ENCODE results near the gene JARID2.

JARID2 gene

DNA sequence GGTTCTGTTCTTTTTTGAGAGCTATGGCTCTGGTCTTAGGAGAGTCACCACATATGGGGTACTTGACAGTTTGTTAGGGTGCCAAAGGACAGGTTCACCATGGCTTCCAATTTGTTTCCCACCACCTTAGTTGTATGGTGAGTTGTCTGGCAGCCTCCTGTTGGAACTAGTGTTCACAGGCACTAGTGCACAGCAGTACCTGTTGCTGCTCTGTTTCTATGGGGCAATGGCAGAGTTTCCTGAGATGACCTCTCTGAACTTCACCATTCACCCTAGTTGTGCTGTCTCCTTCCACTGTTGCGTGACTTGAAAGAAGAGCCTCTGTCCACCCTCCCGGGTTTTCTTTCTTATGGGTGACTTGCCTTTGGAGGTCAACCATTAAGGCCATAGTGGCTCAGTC is 129.1 kb downstream of the JARID2 start:
- no peak overlapping the region for H3K4me3 ChIP-seq (ENCODE audit: low read depth, low read length)
- no peak for DNase-seq (ENCODE audit: low read depth)
- TF ChIP-seq, protein P1, sequence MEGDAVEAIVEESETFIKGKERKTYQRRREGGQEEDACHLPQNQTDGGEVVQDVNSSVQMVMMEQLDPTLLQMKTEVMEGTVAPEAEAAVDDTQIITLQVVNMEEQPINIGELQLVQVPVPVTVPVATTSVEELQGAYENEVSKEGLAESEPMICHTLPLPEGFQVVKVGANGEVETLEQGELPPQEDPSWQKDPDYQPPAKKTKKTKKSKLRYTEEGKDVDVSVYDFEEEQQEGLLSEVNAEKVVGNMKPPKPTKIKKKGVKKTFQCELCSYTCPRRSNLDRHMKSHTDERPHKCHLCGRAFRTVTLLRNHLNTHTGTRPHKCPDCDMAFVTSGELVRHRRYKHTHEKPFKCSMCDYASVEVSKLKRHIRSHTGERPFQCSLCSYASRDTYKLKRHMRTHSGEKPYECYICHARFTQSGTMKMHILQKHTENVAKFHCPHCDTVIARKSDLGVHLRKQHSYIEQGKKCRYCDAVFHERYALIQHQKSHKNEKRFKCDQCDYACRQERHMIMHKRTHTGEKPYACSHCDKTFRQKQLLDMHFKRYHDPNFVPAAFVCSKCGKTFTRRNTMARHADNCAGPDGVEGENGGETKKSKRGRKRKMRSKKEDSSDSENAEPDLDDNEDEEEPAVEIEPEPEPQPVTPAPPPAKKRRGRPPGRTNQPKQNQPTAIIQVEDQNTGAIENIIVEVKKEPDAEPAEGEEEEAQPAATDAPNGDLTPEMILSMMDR (conservative IDR thresholded peaks at IDR 0.05; ENCODE audit: low read depth, low read length) = no peak

DNA sequence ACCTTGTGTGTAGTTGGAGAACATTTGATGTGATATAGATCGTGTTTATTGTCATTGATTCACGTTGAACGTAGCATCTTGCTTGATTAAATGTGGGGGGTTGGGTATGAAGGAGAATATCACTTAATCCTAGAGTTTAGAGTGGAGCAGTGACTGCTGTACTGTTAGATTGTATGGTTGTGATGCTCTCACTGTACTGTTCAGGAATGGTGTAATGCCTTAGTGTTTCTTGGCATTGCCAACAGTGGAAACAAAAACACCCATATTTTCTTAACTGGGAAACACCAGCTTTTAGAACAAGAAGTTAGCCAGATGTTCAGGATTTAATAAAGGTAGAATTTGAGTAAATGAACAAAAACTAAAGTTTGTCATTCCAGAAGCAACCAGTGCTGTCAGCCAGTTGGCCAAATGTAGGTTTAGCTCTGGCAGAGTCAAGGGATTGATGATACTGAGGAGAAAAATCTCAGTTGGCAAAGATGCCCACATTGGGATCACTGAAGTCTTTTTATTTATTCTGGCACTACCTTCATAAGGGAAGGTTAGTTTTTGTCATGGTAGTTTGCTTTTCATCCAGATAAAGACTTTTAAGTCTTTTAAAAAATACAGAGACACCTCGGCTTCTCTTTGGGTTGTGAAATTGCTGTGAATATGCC is 129.9 kb downstream of the JARID2 start:
- no peak overlapping the region for H3K4me3 ChIP-seq (ENCODE audit: low read depth, low read length)
- TF ChIP-seq, protein P1 (conservative IDR thresholded peaks at IDR 0.05; ENCODE audit: low read depth, low read length) = no peak
- DNase-seq (ENCODE audit: low read depth) = no peak

DNA sequence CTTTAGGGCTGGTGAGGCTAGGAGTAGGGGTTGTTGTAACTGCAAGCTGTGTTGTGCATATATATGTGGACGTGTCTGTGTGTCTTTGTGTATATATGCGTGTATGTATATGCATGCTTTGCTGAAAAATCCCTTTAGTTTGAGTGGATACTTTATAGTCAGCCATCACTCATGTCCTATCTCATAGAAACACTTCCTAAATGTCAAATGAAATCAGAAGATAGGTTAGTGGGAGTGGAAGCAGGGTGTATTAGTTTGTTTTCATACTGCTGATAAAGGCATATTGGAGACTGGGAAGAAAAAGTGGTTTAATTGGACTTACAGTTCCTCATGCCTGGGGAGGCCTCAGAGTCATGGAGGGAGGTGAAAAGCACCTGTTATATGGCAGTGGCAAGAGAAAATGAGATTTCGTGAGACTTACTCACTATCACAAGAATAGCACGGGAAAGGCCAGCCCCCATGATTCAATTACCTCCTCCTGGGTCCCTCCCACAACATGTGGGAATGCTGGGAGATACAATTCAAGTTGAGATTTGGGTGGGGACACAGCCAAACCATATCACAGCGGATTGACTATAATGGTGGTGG is 131.1 kb downstream of the JARID2 start:
- H3K4me3 ChIP-seq (ENCODE audit: low read depth, low read length) = no peak overlapping the region

DNA sequence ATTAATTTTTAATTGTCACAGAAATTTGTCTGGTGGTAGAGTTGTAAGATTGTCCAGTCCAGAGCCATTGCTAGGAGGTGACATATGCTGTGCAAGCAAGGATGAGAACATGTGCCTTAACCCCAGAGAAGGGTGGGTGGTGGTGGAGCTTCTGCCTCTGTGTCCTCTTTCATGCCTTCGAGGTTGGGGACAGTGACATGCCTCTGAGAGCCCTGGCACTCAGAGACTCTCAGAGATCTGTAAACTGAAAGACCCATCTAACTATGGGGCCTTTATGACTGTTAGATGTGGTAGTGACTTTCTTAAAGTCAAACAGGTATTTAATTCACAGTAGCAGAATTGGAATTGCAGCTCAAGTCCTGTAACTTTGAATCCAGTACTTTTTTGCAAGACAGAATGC is 132.4 kb downstream of the JARID2 start:
- DNase-seq (ENCODE audit: low read depth) = no peak
- no peak overlapping the region for H3K4me3 ChIP-seq (ENCODE audit: low read depth, low read length)
- TF ChIP-seq, protein P1 (conservative IDR thresholded peaks at IDR 0.05; ENCODE audit: low read depth, low read length) = no peak

More for the DNA sequence above, 131.1 kb downstream of the JARID2 start:
- DNase-seq (ENCODE audit: low read depth) = no peak
- TF ChIP-seq, protein P1 (conservative IDR thresholded peaks at IDR 0.05; ENCODE audit: low read depth, low read length) = no peak

DNA sequence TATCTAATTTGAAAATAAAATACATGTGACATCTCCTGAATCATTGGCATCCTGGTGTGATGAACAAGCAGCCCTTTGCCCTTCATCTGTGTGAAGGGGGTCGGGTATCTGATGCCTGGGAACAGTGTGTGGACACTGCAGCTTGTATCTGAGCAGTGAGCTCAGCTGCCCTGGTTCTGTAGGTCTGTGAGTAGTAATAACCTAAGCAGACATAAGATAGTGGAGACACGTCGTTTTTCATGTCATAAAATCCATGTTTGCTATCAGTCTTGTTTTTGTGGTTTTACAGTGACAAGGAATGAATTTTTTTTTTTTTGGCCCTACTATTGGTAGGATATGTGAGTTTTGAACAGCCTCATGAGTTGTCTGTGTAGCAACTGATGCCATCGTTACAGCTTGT is 133.0 kb downstream of the JARID2 start:
- DNase-seq (ENCODE audit: low read depth) = peak; percentile 39
- TF ChIP-seq, protein P1 (conservative IDR thresholded peaks at IDR 0.05; ENCODE audit: low read depth, low read length) = no peak
- H3K4me3 ChIP-seq (ENCODE audit: low read depth, low read length) = no peak overlapping the region

DNA sequence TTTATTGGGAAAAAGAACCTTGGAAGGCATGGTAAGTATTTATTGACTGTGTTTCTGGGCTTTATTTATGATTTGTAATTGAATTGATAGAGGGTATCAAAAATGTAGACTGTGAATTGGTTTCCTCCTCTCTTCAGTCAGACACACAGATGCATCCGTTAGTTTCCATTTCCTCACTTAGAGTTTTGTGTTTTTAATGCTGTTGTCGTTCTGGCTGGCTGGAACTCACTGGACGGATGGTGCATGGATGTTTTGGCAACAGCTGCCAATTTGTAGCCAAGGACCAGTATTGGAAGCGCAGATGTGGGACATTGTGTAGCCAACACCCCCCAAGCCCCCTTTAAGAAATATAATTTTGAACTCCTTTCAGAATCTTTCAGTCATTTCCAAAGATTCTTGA is 134.5 kb downstream of the JARID2 start:
- H3K4me3 ChIP-seq (ENCODE audit: low read depth, low read length) = no peak overlapping the region
- TF ChIP-seq, protein P1 (conservative IDR thresholded peaks at IDR 0.05; ENCODE audit: low read depth, low read length) = no peak
- no peak for DNase-seq (ENCODE audit: low read depth)

DNA sequence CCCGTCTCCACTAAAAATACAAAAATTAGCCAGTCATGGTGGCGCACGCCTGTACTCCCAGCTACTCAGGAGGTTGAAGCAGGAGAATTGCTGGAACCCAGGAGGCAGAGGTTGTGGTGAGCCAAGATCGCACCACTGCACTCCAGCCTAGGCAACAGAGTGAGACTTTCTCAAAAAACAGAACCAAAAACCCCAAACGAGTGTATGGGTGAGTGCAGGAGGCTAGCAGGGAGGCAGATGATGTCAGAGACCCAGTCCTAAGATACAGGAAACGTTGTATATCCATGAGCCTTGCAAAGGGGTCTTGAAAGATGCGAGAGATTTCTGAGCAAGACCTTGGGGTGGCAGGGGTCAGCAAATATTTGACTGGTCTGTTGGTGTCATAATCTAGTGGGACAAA is 136.2 kb downstream of the JARID2 start:
- no peak overlapping the region for H3K4me3 ChIP-seq (ENCODE audit: low read depth, low read length)
- no peak for DNase-seq (ENCODE audit: low read depth)
- TF ChIP-seq, protein P1 (conservative IDR thresholded peaks at IDR 0.05; ENCODE audit: low read depth, low read length) = no peak
